HEK293 (cell line): ENCODE measurements around the gene ITPR2.

ENCODE experiments used
- CTCF ChIA-PET: fragments of 350-600 bp; formaldehyde crosslinking; extraction: SDS; loops from one replicate; lab custom pipeline; 2021; ENCODE audit warnings: antibody characterized with exemption; lab: Yijun Ruan, JAX
- POLR2A ChIA-PET: fragments of 300-600 bp; formaldehyde crosslinking; extraction: SDS; loops from one replicate; lab custom pipeline; 2020; ENCODE audit warnings: antibody characterized with exemption, inconsistent platforms; lab: Yijun Ruan, JAX
- H3K27ac ChIP-seq: fragments of 200-500 bp; sonication (Bioruptor generic); 2 replicates; pipeline ENCODE4 v1.5.1; 2014; ENCODE audit warnings: low read depth, low read length, control low read depth, inconsistent platforms; ENCODE audit errors: extremely low read depth
- H3K36me3 ChIP-seq, 2 experiments: fragments of 200-500 bp in 1 of 2; sonication (Bioruptor generic) in 1 of 2; 1 replicate in 1 of 2; 2 replicates in 1 of 2; pipeline ENCODE4 v1.5.1; 2014 to 2017; ENCODE audit warnings: inconsistent platforms in 2 of 2, low read length in 2 of 2; ENCODE audit not compliant: control insufficient read depth in 2 of 2, insufficient read depth in 1 of 2
- H3K4me1 ChIP-seq: fragments of 200-500 bp; sonication (Bioruptor generic); 2 replicates; pipeline ENCODE4 v1.5.1; 2014; ENCODE audit warnings: mild to moderate bottlenecking, low read length, inconsistent platforms; ENCODE audit not compliant: control insufficient read depth, insufficient read depth
- H3K4me3 ChIP-seq: 2 replicates; pipeline ENCODE4 v1.5.1; 2011; ENCODE audit warnings: low read depth, mild to moderate bottlenecking, control low read depth, low read length, moderate library complexity
- H3K9me3 ChIP-seq: fragments of 200-500 bp; sonication (Bioruptor generic); 2 replicates; pipeline ENCODE4 v1.5.1; 2014; ENCODE audit warnings: low read depth, low read length, inconsistent platforms; ENCODE audit not compliant: control insufficient read depth, insufficient read depth
- GLIS2 ChIP-seq: fragments of 450-650 bp; formaldehyde crosslinking; IDR thresholded peaks from 2 replicates; pipeline ENCODE4 v1.5.1; 2016; ENCODE audit warnings: missing biosample characterization, missing genetic modification characterization
- KLF1 ChIP-seq: fragments of 450-650 bp; formaldehyde crosslinking; IDR thresholded peaks from 2 replicates; pipeline ENCODE4 v1.5.1; 2016; ENCODE audit warnings: missing biosample characterization, missing genetic modification characterization
- KLF16 ChIP-seq: fragments of 450-650 bp; formaldehyde crosslinking; IDR thresholded peaks from 2 replicates; pipeline ENCODE4 v1.5.1; 2017; ENCODE audit warnings: missing biosample characterization, missing genetic modification characterization
- SP3 ChIP-seq: fragments of 450-650 bp; formaldehyde crosslinking; IDR thresholded peaks from 2 replicates; pipeline ENCODE4 v1.5.1; 2016; ENCODE audit warnings: missing biosample characterization, missing genetic modification characterization
- SP7 ChIP-seq: fragments of 450-650 bp; formaldehyde crosslinking; IDR thresholded peaks from 2 replicates; pipeline ENCODE4 v1.5.1; 2016; ENCODE audit warnings: missing biosample characterization, missing genetic modification characterization
- ZBTB7A ChIP-seq: fragments of 450-650 bp; formaldehyde crosslinking; IDR thresholded peaks from 2 replicates; pipeline ENCODE4 v1.5.1; 2016; ENCODE audit warnings: low read depth, missing biosample characterization, missing genetic modification characterization
- ZNF112 ChIP-seq: fragments of 450-650 bp; formaldehyde crosslinking; IDR thresholded peaks from 2 replicates; pipeline ENCODE4 v1.5.0; 2017; ENCODE audit warnings: missing biosample characterization, missing genetic modification characterization
- ZNF146 ChIP-seq: fragments of 450-650 bp; formaldehyde crosslinking; IDR thresholded peaks from 2 replicates; pipeline ENCODE4 v1.5.1; 2016; ENCODE audit warnings: missing biosample characterization, missing genetic modification characterization
- ZNF16 ChIP-seq: fragments of 450-650 bp; formaldehyde crosslinking; IDR thresholded peaks from 2 replicates; pipeline ENCODE4 v1.5.1; 2016; ENCODE audit warnings: low read depth, missing biosample characterization, missing genetic modification characterization
- ZNF169 ChIP-seq: fragments of 450-650 bp; formaldehyde crosslinking; IDR thresholded peaks from 2 replicates; pipeline ENCODE4 v1.5.1; 2016; ENCODE audit warnings: missing biosample characterization, missing genetic modification characterization
- ZNF184 ChIP-seq: fragments of 450-650 bp; IDR thresholded peaks from 2 replicates; pipeline ENCODE4 v1.5.1; 2018; ENCODE audit warnings: missing biosample characterization, mild to moderate bottlenecking, missing genetic modification characterization
- ZNF19 ChIP-seq: fragments of 450-650 bp; formaldehyde crosslinking; IDR thresholded peaks from 2 replicates; pipeline ENCODE4; 2016; ENCODE audit warnings: missing biosample characterization, missing genetic modification characterization, low read depth
- ZNF223 ChIP-seq: fragments of 450-650 bp; formaldehyde crosslinking; IDR thresholded peaks from 2 replicates; pipeline ENCODE4 v1.5.1; 2016; ENCODE audit warnings: missing biosample characterization, missing genetic modification characterization
- ZNF311 ChIP-seq: fragments of 450-650 bp; formaldehyde crosslinking; IDR thresholded peaks from 2 replicates; pipeline ENCODE4 v1.5.1; 2017; ENCODE audit warnings: missing biosample characterization, missing genetic modification characterization, borderline replicate concordance
- ZNF37A ChIP-seq: fragments of 450-650 bp; IDR thresholded peaks from 2 replicates; pipeline ENCODE4 v1.5.1; 2018; ENCODE audit warnings: missing biosample characterization, missing genetic modification characterization
- ZNF404 ChIP-seq: fragments of 450-650 bp; formaldehyde crosslinking; IDR thresholded peaks from 2 replicates; pipeline ENCODE4 v1.5.1; 2017; ENCODE audit warnings: missing biosample characterization, missing genetic modification characterization
- ZNF48 ChIP-seq: fragments of 450-650 bp; formaldehyde crosslinking; IDR thresholded peaks from 2 replicates; pipeline ENCODE4 v1.5.1; 2016; ENCODE audit warnings: missing biosample characterization, missing genetic modification characterization
- ZNF558 ChIP-seq: fragments of 450-650 bp; formaldehyde crosslinking; IDR thresholded peaks from 2 replicates; pipeline ENCODE4 v1.5.1; 2016; ENCODE audit warnings: missing biosample characterization, missing genetic modification characterization
- ZNF600 ChIP-seq: fragments of 450-650 bp; formaldehyde crosslinking; IDR thresholded peaks from 2 replicates; pipeline ENCODE4 v1.5.1; 2016; ENCODE audit warnings: missing biosample characterization, missing genetic modification characterization
- ZNF660 ChIP-seq: fragments of 450-650 bp; IDR thresholded peaks from 2 replicates; pipeline ENCODE4 v1.5.1; 2018; ENCODE audit warnings: missing biosample characterization, mild to moderate bottlenecking, missing genetic modification characterization
- ZNF664 ChIP-seq: fragments of 450-650 bp; formaldehyde crosslinking; IDR thresholded peaks from 2 replicates; pipeline ENCODE4 v1.5.1; 2016; ENCODE audit warnings: missing biosample characterization, missing genetic modification characterization
- ZNF768 ChIP-seq: fragments of 450-650 bp; formaldehyde crosslinking; IDR thresholded peaks from 2 replicates; pipeline ENCODE4 v1.5.1; 2018; ENCODE audit warnings: missing biosample characterization, mild to moderate bottlenecking, missing genetic modification characterization
- ZNF792 ChIP-seq: fragments of 450-650 bp; formaldehyde crosslinking; IDR thresholded peaks from 2 replicates; pipeline ENCODE4 v1.5.1; 2016; ENCODE audit warnings: missing biosample characterization, missing genetic modification characterization
- ZSCAN18 ChIP-seq: fragments of 450-650 bp; formaldehyde crosslinking; IDR thresholded peaks from 2 replicates; pipeline ENCODE4 v1.5.1; 2016; ENCODE audit warnings: missing biosample characterization, missing genetic modification characterization
- TF ChIP-seq, protein P1 (sequence below): fragments of 450-650 bp; formaldehyde crosslinking; IDR thresholded peaks from 2 replicates; pipeline ENCODE4 v1.5.1; 2017; ENCODE audit warnings: missing biosample characterization, mild to moderate bottlenecking, missing genetic modification characterization, moderate library complexity

The ITPR2 gene

GRCh38 chr12:26369588-26369987 is 463.4 kb downstream of the ITPR2 start:
- no peak overlapping the region for H3K27ac ChIP-seq
- TF ChIP-seq ZNF660 (tag by site-specific recombination): peak; percentile 60; the same call in 1 of the 2 replicates
- TF ChIP-seq SP7: peak; percentile 32; the same call in 1 of the 2 replicates
- TF ChIP-seq ZNF19 (tag by site-specific recombination): no peak
- POLR2A ChIA-PET: interaction anchor here (0.6 kb wide), 1 partner anchor 245 kb away, joined by 6 read pairs; the partner anchor contains the start of gene BHLHE41
- no peaks in the 10 kb centered on the region for H3K36me3 ChIP-seq
- CTCF ChIA-PET: no interaction called here
- H3K4me1 ChIP-seq: no peaks in the 10 kb centered on the region
- no peaks in the 10 kb centered on the region for H3K9me3 ChIP-seq
- no peak overlapping the region for H3K4me3 ChIP-seq

GRCh38 chr12:26367991-26368730 is 464.8 kb downstream of the ITPR2 start:
- H3K36me3 ChIP-seq: no peaks in the 10 kb centered on the region
- H3K4me3 ChIP-seq: no peak overlapping the region
- no peaks in the 10 kb centered on the region for H3K9me3 ChIP-seq
- no peak for TF ChIP-seq KLF16 (tag by site-specific recombination)
- 0 out of 2 replicates have a peak, but pooled peaks have one; percentile 21 for TF ChIP-seq ZNF768 (tag by site-specific recombination)
- no peak overlapping the region for H3K27ac ChIP-seq
- ChIA-PET POLR2A (no interaction called here), CTCF (no interaction called here)
- H3K4me1 ChIP-seq: no peaks in the 10 kb centered on the region

- ChIA-PET CTCF (no interaction called here), POLR2A (no interaction called here)
- Histone ChIP-seq H3K27ac (no peak overlapping the region), H3K36me3 (no peaks in the 10 kb centered on the region), H3K4me1 (no peaks in the 10 kb centered on the region), H3K9me3 (no peaks in the 10 kb centered on the region), H3K4me3 (no peak overlapping the region)
- no peak for TF ChIP-seq SP7
- no peak for TF ChIP-seq ZSCAN18 (tag by site-specific recombination)
- TF ChIP-seq ZNF223: no peak
- TF ChIP-seq ZNF16: no peak
- no peak for TF ChIP-seq ZNF37A (tag by site-specific recombination)
- TF ChIP-seq ZNF664 (tag by site-specific recombination): no peak
- no peak for TF ChIP-seq ZNF112 (tag by site-specific recombination)
- TF ChIP-seq KLF16 (tag by site-specific recombination): no peak
- TF ChIP-seq ZNF184: no peak
- no peak for TF ChIP-seq ZBTB7A (tag by site-specific recombination)
- TF ChIP-seq SP3 (tag by site-specific recombination): no peak
- no peak for TF ChIP-seq ZNF404 (tag by site-specific recombination)
- no peak for TF ChIP-seq ZNF146 (tag by site-specific recombination)
- TF ChIP-seq ZNF660 (tag by site-specific recombination): no peak
Measured at GRCh38 chr12:26361964-26362363, 471.0 kb downstream of the ITPR2 start.

DNA sequence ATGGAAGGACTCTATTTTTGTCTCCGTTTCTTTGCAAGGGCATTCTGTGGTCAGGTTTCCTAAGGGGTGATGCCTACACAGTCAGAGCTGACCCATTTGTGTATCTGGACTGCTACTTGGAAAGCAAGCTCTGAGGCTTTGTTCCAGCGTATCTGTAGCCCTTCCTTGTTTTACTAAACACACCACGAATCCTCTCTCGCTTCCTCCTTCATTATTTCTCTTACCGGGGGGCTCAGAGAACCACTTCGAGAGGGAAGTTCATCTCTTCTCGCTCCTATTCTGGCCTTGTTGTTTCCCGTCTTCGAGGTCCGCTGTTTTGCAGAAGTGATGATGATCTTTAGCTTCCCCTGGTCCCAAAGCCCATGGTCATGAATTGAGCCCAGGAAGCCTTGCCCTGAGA is 472.9 kb downstream of the ITPR2 start:
- Histone ChIP-seq H3K36me3 (no peaks in the 10 kb centered on the region), H3K4me1 (no peaks in the 10 kb centered on the region), H3K9me3 (no peaks in the 10 kb centered on the region), H3K4me3 (no peak overlapping the region), H3K27ac (no peak overlapping the region)
- ChIA-PET CTCF (no interaction called here), POLR2A (no interaction called here)
- TF ChIP-seq ZNF48 (tag by site-specific recombination) (no peak), KLF1 (tag by site-specific recombination) (no peak), ZNF600 (tag by site-specific recombination) (no peak), ZNF37A (tag by site-specific recombination) (no peak), ZNF792 (no peak), ZNF558 (tag by site-specific recombination) (no peak), GLIS2 (no peak), ZNF169 (no peak), ZNF311 (tag by site-specific recombination) (no peak)
- TF ChIP-seq, protein P1, sequence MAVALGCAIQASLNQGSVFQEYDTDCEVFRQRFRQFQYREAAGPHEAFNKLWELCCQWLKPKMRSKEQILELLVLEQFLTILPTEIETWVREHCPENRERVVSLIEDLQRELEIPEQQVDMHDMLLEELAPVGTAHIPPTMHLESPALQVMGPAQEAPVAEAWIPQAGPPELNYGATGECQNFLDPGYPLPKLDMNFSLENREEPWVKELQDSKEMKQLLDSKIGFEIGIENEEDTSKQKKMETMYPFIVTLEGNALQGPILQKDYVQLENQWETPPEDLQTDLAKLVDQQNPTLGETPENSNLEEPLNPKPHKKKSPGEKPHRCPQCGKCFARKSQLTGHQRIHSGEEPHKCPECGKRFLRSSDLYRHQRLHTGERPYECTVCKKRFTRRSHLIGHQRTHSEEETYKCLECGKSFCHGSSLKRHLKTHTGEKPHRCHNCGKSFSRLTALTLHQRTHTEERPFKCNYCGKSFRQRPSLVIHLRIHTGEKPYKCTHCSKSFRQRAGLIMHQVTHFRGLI: no peak
